Measurements from ENCODE around the gene MAMLD1.

DNA sequence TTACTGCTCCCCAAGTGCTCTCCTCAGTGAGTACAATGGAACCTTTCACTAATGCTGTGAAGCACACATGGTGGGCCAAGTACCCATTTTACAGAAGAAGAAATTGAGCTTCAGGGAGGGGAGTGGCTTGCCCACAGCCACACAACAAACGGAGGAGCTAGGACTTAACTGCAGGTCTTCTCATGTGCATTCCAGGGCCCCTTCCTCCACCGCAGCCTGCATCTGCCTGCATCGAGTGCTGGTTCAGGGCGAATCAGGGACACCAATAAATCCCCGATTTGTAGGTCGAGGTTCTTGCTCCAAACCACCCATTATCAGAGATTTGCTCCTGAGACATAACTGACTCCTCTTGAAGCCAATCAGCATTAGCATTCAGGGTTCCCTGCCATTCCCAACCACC is 100.9 kb downstream of the MAMLD1 start:
- no peak for TF ChIP-seq EZH2 (IDR thresholded peaks at IDR 0.05; ENCODE audit: borderline replicate concordance, low read depth, low read length, poor library complexity, severe bottlenecking)
- TF ChIP-seq, protein P1, sequence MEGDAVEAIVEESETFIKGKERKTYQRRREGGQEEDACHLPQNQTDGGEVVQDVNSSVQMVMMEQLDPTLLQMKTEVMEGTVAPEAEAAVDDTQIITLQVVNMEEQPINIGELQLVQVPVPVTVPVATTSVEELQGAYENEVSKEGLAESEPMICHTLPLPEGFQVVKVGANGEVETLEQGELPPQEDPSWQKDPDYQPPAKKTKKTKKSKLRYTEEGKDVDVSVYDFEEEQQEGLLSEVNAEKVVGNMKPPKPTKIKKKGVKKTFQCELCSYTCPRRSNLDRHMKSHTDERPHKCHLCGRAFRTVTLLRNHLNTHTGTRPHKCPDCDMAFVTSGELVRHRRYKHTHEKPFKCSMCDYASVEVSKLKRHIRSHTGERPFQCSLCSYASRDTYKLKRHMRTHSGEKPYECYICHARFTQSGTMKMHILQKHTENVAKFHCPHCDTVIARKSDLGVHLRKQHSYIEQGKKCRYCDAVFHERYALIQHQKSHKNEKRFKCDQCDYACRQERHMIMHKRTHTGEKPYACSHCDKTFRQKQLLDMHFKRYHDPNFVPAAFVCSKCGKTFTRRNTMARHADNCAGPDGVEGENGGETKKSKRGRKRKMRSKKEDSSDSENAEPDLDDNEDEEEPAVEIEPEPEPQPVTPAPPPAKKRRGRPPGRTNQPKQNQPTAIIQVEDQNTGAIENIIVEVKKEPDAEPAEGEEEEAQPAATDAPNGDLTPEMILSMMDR (conservative IDR thresholded peaks at IDR 0.05; ENCODE audit: low read depth, low read length), result no peak
